Fibroblast of skin of left quadriceps (primary cell): Measurements from ENCODE around the gene EPB42.
"Not testable (repeated sequence)": the region's sequence is repeated elsewhere in the genome, so short reads cannot be mapped to it uniquely, and the experiment has no call there.

Experiments
- DNase-seq, 2 experiments: peaks; one replicate each; pipeline ENCODE4 v3.0.0-alpha.2; 2013; ENCODE audit warnings: low read depth in 2 of 2

Gene EPB42

GRCh38 chr15:43185157-43186002, 35.4 kb downstream of the EPB42 start, which contains the start of gene CCNDBP1:
TSS of gene CCNDBP1 (plus strand) at chr15:43185403. CDS start at chr15:43185499, 96 bp downstream.
- no peak for DNase-seq

GRCh38 chr15:43184407-43185124, 36.3 kb downstream of the EPB42 start:
- DNase-seq = no peak

- no peak for DNase-seq
Observed at GRCh38 chr15:43183270-43183669, 37.5 kb downstream of the EPB42 start.

GRCh38 chr15:43177147-43177546, 43.7 kb downstream of the EPB42 start:
- not testable (repeated sequence) for DNase-seq

GRCh38 chr15:43175656-43176309, 45.0 kb downstream of the EPB42 start:
- not testable (repeated sequence) for DNase-seq

GRCh38 chr15:43169888-43170287, 50.9 kb downstream of the EPB42 start:
- DNase-seq = no peak

GRCh38 chr15:43168192-43169107, 52.4 kb downstream of the EPB42 start:
- no peak for DNase-seq

GRCh38 chr15:43167261-43167660, 53.6 kb downstream of the EPB42 start:
- DNase-seq = not testable (repeated sequence)

- DNase-seq = no peak
Observed at GRCh38 chr15:43165801-43166325, 55.0 kb downstream of the EPB42 start.

GRCh38 chr15:43153269-43153668, 67.5 kb downstream of the EPB42 start:
- DNase-seq = no peak

GRCh38 chr15:43151688-43152087, 69.1 kb downstream of the EPB42 start:
- no peak for DNase-seq

- peak; percentile 89 for DNase-seq
Observed at GRCh38 chr15:43150191-43150929, 70.5 kb downstream of the EPB42 start.
